HG02623 (cell line): ENCODE measurements around the gene EIF4E3.
A peak's percentile ranks its signal among the peaks of the same experiment; 100 is the strongest.

Source experiments
- ATAC-seq: cut with Tn5 transposase; IDR thresholded peaks from one replicate; pipeline ENCODE4 v1.9.1; 2021; ENCODE audit warnings: moderate library complexity; ENCODE audit not compliant: unreplicated experiment

EIF4E3 gene

GRCh38 chr3:71725271-71725991, at the start of gene EIF4E3:
TSS of gene EIF4E3 (minus strand) at chr3:71725402. CDS start at chr3:71725367, 35 bp downstream.
- ATAC-seq: peak; percentile 49

DNA sequence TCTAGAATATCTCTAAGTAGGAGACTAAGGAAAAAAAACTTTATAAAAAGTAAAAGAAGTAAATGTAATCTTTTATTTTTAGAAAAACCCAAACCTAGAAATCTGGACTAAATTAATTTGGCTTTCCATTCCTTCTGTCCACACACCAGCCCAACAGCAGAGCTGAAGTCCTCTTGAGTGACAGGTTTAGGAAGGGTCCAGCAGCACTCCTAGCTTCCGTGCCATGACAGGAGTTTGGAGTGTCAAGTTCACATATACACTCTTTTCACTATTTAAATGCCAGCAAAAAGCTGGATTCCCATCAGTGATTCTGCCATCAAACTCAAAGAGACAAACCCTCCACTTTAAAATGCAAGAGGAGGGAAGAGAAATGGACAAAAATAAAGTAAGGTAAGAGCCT, 46.7 kb upstream of the EIF4E3 start:
- no peak for ATAC-seq

- ATAC-seq: no peak
Measured at GRCh38 chr3:71771126-71771525, 45.9 kb upstream of the EIF4E3 start.

GRCh38 chr3:71763426-71763825, 38.2 kb upstream of the EIF4E3 start:
- ATAC-seq: no peak

GRCh38 chr3:71760140-71760539, 34.9 kb upstream of the EIF4E3 start:
- no peak for ATAC-seq

GRCh38 chr3:71759401-71759800, 34.2 kb upstream of the EIF4E3 start:
- no peak for ATAC-seq

DNA sequence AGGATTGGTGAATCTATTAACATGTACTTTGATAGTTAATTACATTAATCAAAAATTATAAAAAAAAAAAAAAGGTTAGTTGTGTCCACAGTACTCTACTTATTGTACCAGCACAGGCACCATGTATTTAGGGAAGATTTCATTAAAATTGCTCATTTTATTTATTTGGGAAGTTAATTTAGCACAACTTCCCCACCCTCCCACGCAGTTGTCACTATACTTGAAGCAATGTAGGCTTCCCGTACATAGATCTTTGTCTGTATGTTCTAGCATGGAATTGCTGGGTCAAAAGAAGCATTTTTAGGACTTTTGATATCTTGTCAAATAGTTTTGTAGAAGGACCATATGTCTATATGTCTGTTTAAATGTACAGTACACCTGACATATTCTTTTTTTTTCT, 32.9 kb upstream of the EIF4E3 start:
- ATAC-seq: no peak

DNA sequence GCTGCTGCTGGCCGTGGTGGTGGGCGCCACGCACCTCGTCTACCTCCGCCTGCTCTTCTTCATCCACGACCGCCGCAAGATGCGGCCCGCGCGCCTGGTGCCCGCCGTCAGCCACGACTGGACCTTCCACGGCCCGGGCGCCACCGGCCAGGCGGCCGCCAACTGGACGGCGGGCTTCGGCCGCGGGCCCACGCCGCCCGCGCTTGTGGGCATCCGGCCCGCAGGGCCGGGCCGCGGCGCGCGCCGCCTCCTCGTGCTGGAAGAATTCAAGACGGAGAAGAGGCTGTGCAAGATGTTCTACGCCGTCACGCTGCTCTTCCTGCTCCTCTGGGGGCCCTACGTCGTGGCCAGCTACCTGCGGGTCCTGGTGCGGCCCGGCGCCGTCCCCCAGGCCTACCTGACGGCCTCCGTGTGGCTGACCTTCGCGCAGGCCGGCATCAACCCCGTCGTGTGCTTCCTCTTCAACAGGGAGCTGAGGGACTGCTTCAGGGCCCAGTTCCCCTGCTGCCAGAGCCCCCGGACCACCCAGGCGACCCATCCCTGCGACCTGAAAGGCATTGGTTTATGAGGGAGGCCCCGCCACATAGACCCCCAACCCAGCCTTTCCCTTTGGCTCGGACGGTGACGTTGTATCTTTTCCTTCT, 29.5 kb upstream of the EIF4E3 start:
- ATAC-seq: no peak

GRCh38 chr3:71753701-71754609, 28.8 kb upstream of the EIF4E3 start, which contains the start of gene GPR27:
TSS of gene GPR27 (plus strand) at chr3:71753855. CDS start at chr3:71754050, 195 bp downstream.
- no peak for ATAC-seq

- no peak for ATAC-seq
Measured at GRCh38 chr3:71752831-71753700, 27.9 kb upstream of the EIF4E3 start.

DNA sequence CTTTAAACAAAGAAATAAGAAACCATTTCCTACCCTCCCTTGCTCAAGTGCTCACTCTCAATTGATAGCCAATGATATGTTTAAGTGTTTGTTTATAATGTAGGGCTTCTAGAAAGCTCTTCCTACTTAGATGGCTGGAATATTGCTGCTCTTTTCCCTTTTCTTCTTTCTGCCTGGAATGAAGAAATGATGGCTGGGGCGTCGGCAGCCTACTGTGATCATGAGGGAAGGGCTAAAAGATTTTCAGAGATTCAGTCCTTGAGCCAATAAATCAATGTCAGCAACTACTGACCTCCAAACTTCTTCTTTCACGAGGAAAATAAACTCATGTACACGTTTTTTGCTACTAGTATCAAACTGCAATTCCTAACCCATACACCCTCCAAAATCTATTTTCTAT, 26.4 kb upstream of the EIF4E3 start:
- no peak for ATAC-seq

- no peak for ATAC-seq
Measured at GRCh38 chr3:71744738-71745137, 19.5 kb upstream of the EIF4E3 start.

DNA sequence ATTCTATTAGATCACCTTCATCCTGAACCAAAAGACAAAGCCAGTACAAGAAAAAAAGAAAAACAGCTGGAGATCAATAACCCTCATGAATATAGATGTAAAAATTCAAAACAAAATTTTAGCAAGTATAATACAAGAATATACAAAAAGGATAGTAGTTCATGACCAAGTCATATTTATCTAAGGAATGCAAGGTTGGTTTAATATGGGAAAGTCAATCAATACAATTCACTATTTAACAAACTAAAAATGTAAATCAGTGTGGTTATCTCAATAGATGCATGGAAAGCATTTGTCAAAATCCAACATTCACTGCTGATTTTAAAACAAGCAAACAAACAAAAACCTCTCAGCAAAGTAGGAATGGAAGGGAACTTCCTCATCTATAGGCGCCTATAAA, 17.4 kb upstream of the EIF4E3 start:
- no peak for ATAC-seq

- no peak for ATAC-seq
Measured at GRCh38 chr3:71734881-71735280, 9.7 kb upstream of the EIF4E3 start.

GRCh38 chr3:71733319-71733718, 8.1 kb upstream of the EIF4E3 start:
- no peak for ATAC-seq

DNA sequence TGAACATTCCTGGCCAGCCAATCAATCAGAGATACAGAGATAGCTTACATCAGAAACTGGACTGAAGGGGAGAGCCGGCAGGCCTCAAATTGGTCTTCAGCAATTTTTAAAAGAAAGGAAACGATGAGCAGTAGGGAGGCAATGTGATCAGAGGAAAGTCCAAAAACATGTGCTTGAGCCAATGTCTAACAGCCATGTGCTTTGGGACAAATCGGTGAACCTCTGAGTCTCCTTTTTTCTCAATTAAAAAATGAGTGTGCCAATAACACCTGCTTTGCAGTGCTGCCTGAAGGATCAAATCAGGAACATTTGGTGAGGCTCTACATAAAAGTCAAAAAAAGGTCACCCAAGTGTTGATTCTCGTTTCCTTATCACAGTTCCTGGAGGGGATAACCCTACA, 7.4 kb upstream of the EIF4E3 start:
- ATAC-seq: no peak

GRCh38 chr3:71728632-71729342, 3.6 kb upstream of the EIF4E3 start:
- ATAC-seq: no peak

- no peak for ATAC-seq
Measured at GRCh38 chr3:71726146-71726545, 944 bp upstream of the EIF4E3 start.

- ATAC-seq: peak; percentile 47
Measured at GRCh38 chr3:71724584-71725270, 475 bp downstream of the EIF4E3 start.

DNA sequence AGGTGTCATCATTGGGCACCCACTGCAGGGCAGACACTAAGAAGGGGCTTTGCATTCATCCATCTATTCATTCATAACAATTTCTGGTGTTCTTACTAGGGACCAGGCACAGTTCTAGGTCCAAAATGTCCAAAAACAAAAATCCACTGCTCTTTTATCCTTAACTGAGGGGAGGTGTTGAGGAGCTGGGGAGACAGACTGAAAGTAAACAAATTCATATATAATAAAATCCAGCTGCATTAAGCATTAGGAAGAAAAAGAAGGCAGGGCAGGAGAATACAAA, 1.1 kb downstream of the EIF4E3 start:
- no peak for ATAC-seq
